Measurements from ENCODE around the gene TULP4.

TULP4 gene

GRCh38 chr6:158382491-158382890 lies 70.2 kb downstream of the TULP4 start:
- TF ChIP-seq, protein P1, sequence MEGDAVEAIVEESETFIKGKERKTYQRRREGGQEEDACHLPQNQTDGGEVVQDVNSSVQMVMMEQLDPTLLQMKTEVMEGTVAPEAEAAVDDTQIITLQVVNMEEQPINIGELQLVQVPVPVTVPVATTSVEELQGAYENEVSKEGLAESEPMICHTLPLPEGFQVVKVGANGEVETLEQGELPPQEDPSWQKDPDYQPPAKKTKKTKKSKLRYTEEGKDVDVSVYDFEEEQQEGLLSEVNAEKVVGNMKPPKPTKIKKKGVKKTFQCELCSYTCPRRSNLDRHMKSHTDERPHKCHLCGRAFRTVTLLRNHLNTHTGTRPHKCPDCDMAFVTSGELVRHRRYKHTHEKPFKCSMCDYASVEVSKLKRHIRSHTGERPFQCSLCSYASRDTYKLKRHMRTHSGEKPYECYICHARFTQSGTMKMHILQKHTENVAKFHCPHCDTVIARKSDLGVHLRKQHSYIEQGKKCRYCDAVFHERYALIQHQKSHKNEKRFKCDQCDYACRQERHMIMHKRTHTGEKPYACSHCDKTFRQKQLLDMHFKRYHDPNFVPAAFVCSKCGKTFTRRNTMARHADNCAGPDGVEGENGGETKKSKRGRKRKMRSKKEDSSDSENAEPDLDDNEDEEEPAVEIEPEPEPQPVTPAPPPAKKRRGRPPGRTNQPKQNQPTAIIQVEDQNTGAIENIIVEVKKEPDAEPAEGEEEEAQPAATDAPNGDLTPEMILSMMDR (conservative IDR thresholded peaks at IDR 0.05; ENCODE audit: low read length), result no peak
- no peak for TF ChIP-seq EZH2phosphoT487 (IDR thresholded peaks at IDR 0.05; ENCODE audit: borderline replicate concordance)

GRCh38 chr6:158383057-158383456 lies 70.8 kb downstream of the TULP4 start:
- Histone ChIP-seq H3K27me3 (ENCODE audit: insufficient read depth, low read length, poor library complexity, severe bottlenecking) (no peaks in the 10 kb centered on the region), H4K20me1 (ENCODE audit: insufficient read depth, low read length, poor library complexity, severe bottlenecking) (no peaks in the 10 kb centered on the region), H3K4me3 (ENCODE audit: low read length, poor library complexity, severe bottlenecking) (no peak overlapping the region), H3F3A (ENCODE audit: low read depth) (no peaks in the 10 kb centered on the region), H3K9me3 (ENCODE audit: insufficient read depth, low read depth, low read length) (no peaks in the 10 kb centered on the region), H3K4me1 (ENCODE audit: insufficient read depth, low read length, poor library complexity, severe bottlenecking) (peaks cover 13% of the 10 kb centered on the region), H3K79me2 (ENCODE audit: insufficient read depth, low read length) (no peaks in the 10 kb centered on the region), H3K9me2 (replicated peaks; ENCODE audit: low read depth, low read length) (no peaks in the 10 kb centered on the region), H3K9ac (ENCODE audit: low read depth, low read length, poor library complexity, severe bottlenecking) (no peak overlapping the region), H2AFZ (ENCODE audit: low read length) (no peak overlapping the region), H3K4me2 (ENCODE audit: low read depth, low read length, poor library complexity, severe bottlenecking) (no peak overlapping the region), H3K36me3 (ENCODE audit: insufficient read depth, low read length) (no peaks in the 10 kb centered on the region)
- TF ChIP-seq EZH2phosphoT487 (IDR thresholded peaks at IDR 0.05; ENCODE audit: borderline replicate concordance), result no peak
- TF ChIP-seq, protein P1 (conservative IDR thresholded peaks at IDR 0.05; ENCODE audit: low read length), result no peak

More at GRCh38 chr6:158382491-158382890, 70.2 kb downstream of the TULP4 start:
- H3K27me3 ChIP-seq (ENCODE audit: insufficient read depth, low read length, poor library complexity, severe bottlenecking), result no peaks in the 10 kb centered on the region
- H2AFZ ChIP-seq (ENCODE audit: low read length), result no peak overlapping the region
- no peaks in the 10 kb centered on the region for H3K79me2 ChIP-seq (ENCODE audit: insufficient read depth, low read length)
- H3K9ac ChIP-seq (ENCODE audit: low read depth, low read length, poor library complexity, severe bottlenecking), result no peak overlapping the region
- no peaks in the 10 kb centered on the region for H3K9me3 ChIP-seq (ENCODE audit: insufficient read depth, low read depth, low read length)
- no peak overlapping the region for H3K4me3 ChIP-seq (ENCODE audit: low read length, poor library complexity, severe bottlenecking)
- peaks cover 7% of the 10 kb centered on the region for H3K4me1 ChIP-seq (ENCODE audit: insufficient read depth, low read length, poor library complexity, severe bottlenecking)
- H3K36me3 ChIP-seq (ENCODE audit: insufficient read depth, low read length), result no peaks in the 10 kb centered on the region
- H4K20me1 ChIP-seq (ENCODE audit: insufficient read depth, low read length, poor library complexity, severe bottlenecking), result no peaks in the 10 kb centered on the region
- H3K9me2 ChIP-seq (replicated peaks; ENCODE audit: low read depth, low read length), result no peaks in the 10 kb centered on the region
- H3K4me2 ChIP-seq (ENCODE audit: low read depth, low read length, poor library complexity, severe bottlenecking), result no peak overlapping the region
- H3F3A ChIP-seq (ENCODE audit: low read depth), result no peaks in the 10 kb centered on the region

GRCh38 chr6:158383542-158383941 lies 71.3 kb downstream of the TULP4 start:
- no peak overlapping the region for H3K4me3 ChIP-seq (ENCODE audit: low read length, poor library complexity, severe bottlenecking)
- no peaks in the 10 kb centered on the region for H3F3A ChIP-seq (ENCODE audit: low read depth)
- H3K4me2 ChIP-seq (ENCODE audit: low read depth, low read length, poor library complexity, severe bottlenecking), result no peak overlapping the region
- H3K9ac ChIP-seq (ENCODE audit: low read depth, low read length, poor library complexity, severe bottlenecking), result no peak overlapping the region
- H3K79me2 ChIP-seq (ENCODE audit: insufficient read depth, low read length), result no peaks in the 10 kb centered on the region
- H3K9me3 ChIP-seq (ENCODE audit: insufficient read depth, low read depth, low read length), result no peaks in the 10 kb centered on the region
- TF ChIP-seq, protein P1 (conservative IDR thresholded peaks at IDR 0.05; ENCODE audit: low read length), result no peak
- no peak overlapping the region for H2AFZ ChIP-seq (ENCODE audit: low read length)
- no peaks in the 10 kb centered on the region for H3K27me3 ChIP-seq (ENCODE audit: insufficient read depth, low read length, poor library complexity, severe bottlenecking)
- no peaks in the 10 kb centered on the region for H3K36me3 ChIP-seq (ENCODE audit: insufficient read depth, low read length)
- no peaks in the 10 kb centered on the region for H3K9me2 ChIP-seq (replicated peaks; ENCODE audit: low read depth, low read length)
- H3K4me1 ChIP-seq (ENCODE audit: insufficient read depth, low read length, poor library complexity, severe bottlenecking), result peaks cover 15% of the 10 kb centered on the region
- no peaks in the 10 kb centered on the region for H4K20me1 ChIP-seq (ENCODE audit: insufficient read depth, low read length, poor library complexity, severe bottlenecking)

Data from Loucy (cell line).